Measurements from ENCODE around the gene TEX35. TPM values are rescaled to one million over a fixed set of nuclear protein-coding genes. Genes with fewer than 3 reads are reported as not detected.
"Not testable (repeated sequence)": the region's sequence is repeated elsewhere in the genome, so short reads cannot be mapped to it uniquely, and the experiment has no call there.

Gene TEX35
- total and polyA plus RNA-seq, 12 donors = 0.03 to 0.56 (median 0.09) TPM; not detected in 9

- Histone ChIP-seq H3K4me1 (no peaks in the 10 kb centered on the region), H3K36me3 (peaks cover 0 to 3% (median 0%) of the 10 kb centered on the region in 9 donors), H3K4me3 (no peak overlapping the region), H3K9me3 (peaks cover 0 to 15% (median 0%) of the 10 kb centered on the region in 11 donors), H3K27me3 (no peaks in the 10 kb centered on the region), H3K27ac (no peak overlapping the region)
- intact Hi-C loops (cut with DNase I) = no loop called here
- DNase-seq (no peak), ATAC-seq (no peak)
- TF ChIP-seq CTCF (IDR thresholded peaks at IDR 0.05) = no peak
- 87% methylated on average over 3 of the region's 3 CpGs for WGBS, 2 donors
These were observed 39.0 kb downstream of the TEX35 start for GRCh38 chr1:178551940-178552339.

GRCh38 chr1:178552856-178553255, 39.9 kb downstream of the TEX35 start:
- 86 to 89% methylated on average over 3 of the region's 3 CpGs for WGBS, 2 donors
- peaks cover 0 to 3% (median 0%) of the 10 kb centered on the region in 9 donors for H3K36me3 ChIP-seq
- H3K4me1 ChIP-seq = no peaks in the 10 kb centered on the region
- H3K27me3 ChIP-seq = no peaks in the 10 kb centered on the region
- no peak overlapping the region for H3K27ac ChIP-seq
- H3K4me3 ChIP-seq = no peak overlapping the region
- peaks cover 0 to 15% (median 0%) of the 10 kb centered on the region in 11 donors for H3K9me3 ChIP-seq
- ATAC-seq (no peak), DNase-seq (no peak)
- intact Hi-C loops (cut with DNase I) = no loop called here
- no peak for TF ChIP-seq CTCF (IDR thresholded peaks at IDR 0.05)

GRCh38 chr1:178554351-178554750, 41.4 kb downstream of the TEX35 start:
- H3K36me3 ChIP-seq; intact Hi-C loops (cut with DNase I); H3K27ac ChIP-seq; H3K4me1 ChIP-seq; DNase-seq; H3K4me3 ChIP-seq; H3K27me3 ChIP-seq; ATAC-seq: not testable (repeated sequence)
- H3K9me3 ChIP-seq = peaks cover 0 to 15% (median 0%) of the 10 kb centered on the region in 11 donors
- WGBS, 2 donors = 96 to 98% methylated on average over 5 of the region's 5 CpGs

- H3K27ac ChIP-seq; H3K36me3 ChIP-seq; ATAC-seq; intact Hi-C loops (cut with DNase I); H3K4me3 ChIP-seq; DNase-seq; H3K4me1 ChIP-seq; H3K27me3 ChIP-seq: not testable (repeated sequence)
- H3K9me3 ChIP-seq = peaks cover 0 to 15% (median 0%) of the 10 kb centered on the region in 11 donors
- WGBS, 2 donors = 93 to 100% methylated on average over 1 of the region's 1 CpG
These were observed 42.7 kb downstream of the TEX35 start for GRCh38 chr1:178555613-178556012.

- H3K4me3 ChIP-seq; intact Hi-C loops (cut with DNase I); H3K27ac ChIP-seq; H3K27me3 ChIP-seq; H3K36me3 ChIP-seq; DNase-seq; H3K4me1 ChIP-seq; ATAC-seq: not testable (repeated sequence)
- WGBS, 2 donors = 28 to 34% methylated on average over 5 of the region's 5 CpGs
- H3K9me3 ChIP-seq = peaks cover 0 to 11% (median 0%) of the 10 kb centered on the region in 11 donors
These were observed 45.9 kb downstream of the TEX35 start for GRCh38 chr1:178558816-178559215.

- WGBS, 2 donors = 78 to 82% methylated on average over 8 of the region's 8 CpGs
- Histone ChIP-seq H3K27me3 (no peaks in the 10 kb centered on the region), H3K36me3 (no peaks in the 10 kb centered on the region), H3K4me3 (no peak overlapping the region), H3K4me1 (peaks cover 0 to 20% (median 0%) of the 10 kb centered on the region in 9 donors), H3K27ac (no peak overlapping the region), H3K9me3 (no peaks in the 10 kb centered on the region)
- no peak for TF ChIP-seq CTCF (IDR thresholded peaks at IDR 0.05)
- ATAC-seq = peak in 1 of 8 donors; percentile 8
- no peak for DNase-seq
- intact Hi-C loops (cut with DNase I) = no loop called here
These were observed 48.0 kb downstream of the TEX35 start for GRCh38 chr1:178560871-178561376.

Data from heart right ventricle (tissue), 16 donors.